ENCODE results near the gene HSBP1L1. TPM values are rescaled to one million over a fixed set of nuclear protein-coding genes. Genes with fewer than 3 reads are reported as not detected.
A peak's percentile ranks its signal among the peaks of the same experiment; 100 is the strongest.

HSBP1L1 gene
- total RNA-seq, 1 donor from 2014 or later, result 2.1 TPM

- peaks cover 7 to 16% (median 15%) of the 10 kb centered on the region in 3 donors for H3K36me3 ChIP-seq (ENCODE audit: control insufficient read depth in 3 of 3, insufficient read depth in 3 of 3, low read length in 3 of 3)
- no peaks in the 10 kb centered on the region for H3K9me3 ChIP-seq (ENCODE audit: control insufficient read depth in 3 of 3, low read length in 3 of 3)
- H3K27ac ChIP-seq (ENCODE audit: low read depth, low read length), result no peak overlapping the region
- no peaks in the 10 kb centered on the region for H3K27me3 ChIP-seq (ENCODE audit: control insufficient read depth in 3 of 3, insufficient read depth in 3 of 3, low read length in 3 of 3)
- H3K9ac ChIP-seq (ENCODE audit: low read depth in 1 of 3, low read length in 3 of 3), result no peak overlapping the region
- peaks cover 9 to 24% (median 15%) of the 10 kb centered on the region in 3 donors for H3K4me1 ChIP-seq (ENCODE audit: control insufficient read depth in 3 of 3, insufficient read depth in 3 of 3, low read length in 3 of 3)
- no peak overlapping the region for H3K4me3 ChIP-seq (ENCODE audit: low read length in 3 of 3)
These were observed 42.2 kb upstream of the HSBP1L1 start for GRCh38 chr18:79921984-79922965.

- Histone ChIP-seq H3K9ac (ENCODE audit: low read depth in 1 of 3, low read length in 3 of 3) (no peak overlapping the region), H3K4me1 (ENCODE audit: control insufficient read depth in 3 of 3, insufficient read depth in 3 of 3, low read length in 3 of 3) (peaks cover 9 to 26% (median 15%) of the 10 kb centered on the region in 3 donors), H3K27me3 (ENCODE audit: control insufficient read depth in 3 of 3, insufficient read depth in 3 of 3, low read length in 3 of 3) (no peaks in the 10 kb centered on the region), H3K4me3 (ENCODE audit: low read length in 3 of 3) (no peak overlapping the region), H3K9me3 (ENCODE audit: control insufficient read depth in 3 of 3, low read length in 3 of 3) (no peaks in the 10 kb centered on the region), H3K36me3 (ENCODE audit: control insufficient read depth in 3 of 3, insufficient read depth in 3 of 3, low read length in 3 of 3) (peaks cover 7 to 14% (median 11%) of the 10 kb centered on the region in 3 donors), H3K27ac (ENCODE audit: low read depth, low read length) (no peak overlapping the region)
These were observed 41.5 kb upstream of the HSBP1L1 start for GRCh38 chr18:79922971-79923411.

GRCh38 chr18:79923896-79924585 lies 40.4 kb upstream of the HSBP1L1 start:
- Histone ChIP-seq H3K36me3 (ENCODE audit: control insufficient read depth in 3 of 3, insufficient read depth in 3 of 3, low read length in 3 of 3) (peaks cover 3 to 12% (median 11%) of the 10 kb centered on the region in 3 donors), H3K27ac (ENCODE audit: low read depth, low read length) (peak overlapping the region; percentile 76), H3K9ac (ENCODE audit: low read depth in 1 of 3, low read length in 3 of 3) (peak overlapping the region in 1 of 3 donors; percentile 33), H3K4me1 (ENCODE audit: control insufficient read depth in 3 of 3, insufficient read depth in 3 of 3, low read length in 3 of 3) (peaks cover 9 to 26% (median 15%) of the 10 kb centered on the region in 3 donors), H3K4me3 (ENCODE audit: low read length in 3 of 3) (no peak overlapping the region), H3K27me3 (ENCODE audit: control insufficient read depth in 3 of 3, insufficient read depth in 3 of 3, low read length in 3 of 3) (no peaks in the 10 kb centered on the region), H3K9me3 (ENCODE audit: control insufficient read depth in 3 of 3, low read length in 3 of 3) (no peaks in the 10 kb centered on the region)

DNA sequence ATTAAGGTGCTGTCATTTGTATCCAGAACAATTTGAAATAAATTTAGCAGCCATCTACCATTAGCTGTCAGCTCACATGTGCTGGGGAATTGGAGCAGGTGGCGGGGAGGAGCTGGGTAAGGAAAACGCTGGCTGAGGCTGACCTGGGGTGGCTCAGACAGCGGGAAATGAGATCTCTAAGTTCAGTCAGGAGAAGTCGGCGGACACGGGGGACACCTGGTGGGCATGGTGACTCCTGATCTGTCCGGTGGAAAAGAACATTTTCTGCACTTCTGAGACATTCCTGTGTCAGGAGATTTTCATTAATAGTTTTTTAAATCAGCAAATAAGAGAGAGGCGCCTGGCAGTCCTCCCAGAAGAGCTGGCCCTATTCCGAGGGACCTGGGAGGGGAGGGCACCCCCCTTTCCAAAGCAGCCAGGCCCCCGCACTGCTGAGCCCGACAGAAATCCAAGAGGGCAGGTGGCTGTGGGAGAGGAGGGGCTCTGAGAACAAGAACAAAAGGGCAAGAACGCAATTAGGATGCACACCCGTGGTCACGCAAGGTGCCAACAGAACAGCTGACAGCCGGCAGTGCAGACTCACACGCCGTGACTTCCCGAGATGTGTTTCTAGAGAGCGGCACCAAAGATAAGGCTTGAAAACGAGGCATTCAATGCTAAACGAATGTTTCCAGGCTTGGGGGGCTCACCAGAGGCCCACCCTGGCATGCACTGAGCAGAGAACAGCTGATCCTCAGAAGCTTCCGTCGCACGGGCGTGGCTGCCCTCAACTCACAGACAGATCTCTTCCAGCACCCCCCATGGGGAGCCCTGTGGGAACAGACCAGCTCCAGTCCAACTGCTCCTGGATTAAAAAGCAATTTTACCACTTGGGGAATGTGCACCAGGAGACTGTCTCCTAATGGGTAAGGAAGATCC lies 39.4 kb upstream of the HSBP1L1 start:
- peak overlapping the region; percentile 76 for H3K27ac ChIP-seq (ENCODE audit: low read depth, low read length)
- no peaks in the 10 kb centered on the region for H3K27me3 ChIP-seq (ENCODE audit: control insufficient read depth in 3 of 3, insufficient read depth in 3 of 3, low read length in 3 of 3)
- H3K4me3 ChIP-seq (ENCODE audit: low read length in 3 of 3), result peak overlapping the region; percentile 6 to 64 (median 52)
- peaks cover 9 to 26% (median 15%) of the 10 kb centered on the region in 3 donors for H3K4me1 ChIP-seq (ENCODE audit: control insufficient read depth in 3 of 3, insufficient read depth in 3 of 3, low read length in 3 of 3)
- peak overlapping the region; percentile 39 to 81 (median 47) for H3K9ac ChIP-seq (ENCODE audit: low read depth in 1 of 3, low read length in 3 of 3)
- H3K9me3 ChIP-seq (ENCODE audit: control insufficient read depth in 3 of 3, low read length in 3 of 3), result peaks cover 0 to 6% (median 2%) of the 10 kb centered on the region in 3 donors
- peaks cover 10 to 15% (median 12%) of the 10 kb centered on the region in 3 donors for H3K36me3 ChIP-seq (ENCODE audit: control insufficient read depth in 3 of 3, insufficient read depth in 3 of 3, low read length in 3 of 3)

DNA sequence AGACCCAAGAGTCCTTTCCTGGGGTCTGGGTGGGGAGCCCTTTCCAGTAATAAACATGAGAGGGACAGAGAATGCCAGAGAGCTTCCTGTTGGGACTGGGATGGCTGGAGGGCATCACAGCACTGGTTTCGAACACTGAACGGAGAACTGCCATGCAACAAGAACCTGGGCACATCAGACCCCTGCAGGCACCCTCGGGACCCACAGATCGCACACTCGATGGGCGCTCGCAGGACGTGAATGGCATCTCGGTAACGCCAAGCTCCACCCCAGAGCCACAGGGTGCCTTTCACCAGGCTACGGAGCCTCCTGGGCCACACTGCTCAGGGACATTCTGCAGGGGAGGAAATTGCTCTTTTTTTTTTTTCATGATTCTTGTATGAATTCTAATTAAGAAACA lies 38.1 kb upstream of the HSBP1L1 start:
- Histone ChIP-seq H3K27me3 (ENCODE audit: control insufficient read depth in 3 of 3, insufficient read depth in 3 of 3, low read length in 3 of 3) (no peaks in the 10 kb centered on the region), H3K4me1 (ENCODE audit: control insufficient read depth in 3 of 3, insufficient read depth in 3 of 3, low read length in 3 of 3) (peaks cover 9 to 26% (median 15%) of the 10 kb centered on the region in 3 donors), H3K36me3 (ENCODE audit: control insufficient read depth in 3 of 3, insufficient read depth in 3 of 3, low read length in 3 of 3) (peaks cover 10 to 15% (median 12%) of the 10 kb centered on the region in 3 donors), H3K27ac (ENCODE audit: low read depth, low read length) (no peak overlapping the region), H3K4me3 (ENCODE audit: low read length in 3 of 3) (no peak overlapping the region), H3K9me3 (ENCODE audit: control insufficient read depth in 3 of 3, low read length in 3 of 3) (peaks cover 0 to 6% (median 2%) of the 10 kb centered on the region in 3 donors), H3K9ac (ENCODE audit: low read depth in 1 of 3, low read length in 3 of 3) (no peak overlapping the region)

DNA sequence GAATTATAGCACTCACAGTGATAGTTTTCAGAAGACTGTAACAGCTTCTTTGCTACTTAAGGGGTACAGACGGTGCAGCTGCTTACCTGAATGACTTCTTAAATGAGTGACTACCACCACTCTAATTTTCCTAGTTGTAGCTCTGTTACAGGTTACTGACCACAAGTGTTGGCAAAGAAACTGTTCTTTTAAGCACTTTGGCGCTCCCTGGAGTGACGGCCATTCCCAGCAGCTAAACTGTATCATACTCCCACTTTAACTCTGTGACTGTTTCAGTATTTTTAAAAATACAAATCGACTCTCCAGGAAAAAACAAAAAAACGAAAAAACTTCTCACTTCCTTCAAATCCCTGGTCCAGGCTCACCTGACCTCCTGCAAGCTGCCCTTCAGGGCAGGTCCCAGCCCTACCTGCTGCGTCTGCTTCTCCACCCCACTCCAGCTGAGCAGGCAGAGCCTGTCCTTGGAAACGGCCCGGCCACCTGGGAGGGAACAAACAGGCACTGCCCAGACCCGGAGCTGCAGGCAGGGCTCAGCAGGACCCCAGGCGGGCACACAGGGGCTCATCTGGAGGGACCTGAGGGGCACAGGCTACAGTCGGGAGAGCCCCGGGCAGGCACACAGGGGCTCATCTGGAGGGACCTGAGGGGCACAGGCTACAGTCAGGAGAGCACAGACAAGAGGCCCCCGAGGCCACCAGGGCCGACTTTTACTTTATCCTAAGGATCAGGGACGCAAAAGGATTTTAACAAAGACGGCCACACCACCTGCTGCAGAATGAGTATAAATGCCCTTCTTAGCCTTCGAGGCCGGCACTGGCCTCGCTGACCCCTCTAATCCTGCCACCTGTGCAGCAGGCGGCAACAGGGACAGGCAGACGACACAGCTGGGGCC lies 37.5 kb upstream of the HSBP1L1 start:
- peaks cover 9 to 26% (median 15%) of the 10 kb centered on the region in 3 donors for H3K4me1 ChIP-seq (ENCODE audit: control insufficient read depth in 3 of 3, insufficient read depth in 3 of 3, low read length in 3 of 3)
- no peak overlapping the region for H3K4me3 ChIP-seq (ENCODE audit: low read length in 3 of 3)
- H3K27ac ChIP-seq (ENCODE audit: low read depth, low read length), result no peak overlapping the region
- H3K27me3 ChIP-seq (ENCODE audit: control insufficient read depth in 3 of 3, insufficient read depth in 3 of 3, low read length in 3 of 3), result no peaks in the 10 kb centered on the region
- H3K36me3 ChIP-seq (ENCODE audit: control insufficient read depth in 3 of 3, insufficient read depth in 3 of 3, low read length in 3 of 3), result peaks cover 10 to 15% (median 12%) of the 10 kb centered on the region in 3 donors
- peaks cover 0 to 6% (median 2%) of the 10 kb centered on the region in 3 donors for H3K9me3 ChIP-seq (ENCODE audit: control insufficient read depth in 3 of 3, low read length in 3 of 3)
- H3K9ac ChIP-seq (ENCODE audit: low read depth in 1 of 3, low read length in 3 of 3), result peak overlapping the region in 1 of 3 donors; percentile 40

GRCh38 chr18:79927607-79928562 lies 36.6 kb upstream of the HSBP1L1 start:
- Histone ChIP-seq H3K9me3 (ENCODE audit: control insufficient read depth in 3 of 3, low read length in 3 of 3) (peaks cover 2 to 6% (median 4%) of the 10 kb centered on the region in 3 donors), H3K27me3 (ENCODE audit: control insufficient read depth in 3 of 3, insufficient read depth in 3 of 3, low read length in 3 of 3) (no peaks in the 10 kb centered on the region), H3K4me1 (ENCODE audit: control insufficient read depth in 3 of 3, insufficient read depth in 3 of 3, low read length in 3 of 3) (peaks cover 9 to 26% (median 15%) of the 10 kb centered on the region in 3 donors), H3K27ac (ENCODE audit: low read depth, low read length) (no peak overlapping the region), H3K4me3 (ENCODE audit: low read length in 3 of 3) (no peak overlapping the region), H3K36me3 (ENCODE audit: control insufficient read depth in 3 of 3, insufficient read depth in 3 of 3, low read length in 3 of 3) (peaks cover 10 to 15% (median 13%) of the 10 kb centered on the region in 3 donors), H3K9ac (ENCODE audit: low read depth in 1 of 3, low read length in 3 of 3) (peak overlapping the region in 1 of 3 donors; percentile 40)

- Histone ChIP-seq H3K36me3 (ENCODE audit: control insufficient read depth in 3 of 3, insufficient read depth in 3 of 3, low read length in 3 of 3) (peaks cover 10 to 15% (median 15%) of the 10 kb centered on the region in 3 donors), H3K9ac (ENCODE audit: low read depth in 1 of 3, low read length in 3 of 3) (no peak overlapping the region), H3K4me1 (ENCODE audit: control insufficient read depth in 3 of 3, insufficient read depth in 3 of 3, low read length in 3 of 3) (peaks cover 9 to 26% (median 15%) of the 10 kb centered on the region in 3 donors), H3K4me3 (ENCODE audit: low read length in 3 of 3) (no peak overlapping the region), H3K27ac (ENCODE audit: low read depth, low read length) (no peak overlapping the region), H3K27me3 (ENCODE audit: control insufficient read depth in 3 of 3, insufficient read depth in 3 of 3, low read length in 3 of 3) (no peaks in the 10 kb centered on the region), H3K9me3 (ENCODE audit: control insufficient read depth in 3 of 3, low read length in 3 of 3) (peaks cover 5 to 6% (median 6%) of the 10 kb centered on the region in 3 donors)
These were observed 35.9 kb upstream of the HSBP1L1 start for GRCh38 chr18:79928563-79928960.

Data from skeletal muscle tissue (tissue), 4 donors.